GM12878 (cell line): ENCODE results near the gene PPCS. TPM values are rescaled to one million over a fixed set of nuclear protein-coding genes. Genes with fewer than 3 reads are reported as not detected.

ENCODE experiments used
- ATAC-seq: fragments of 200-7000 bp; cut with Tn5 transposase; 3 replicates; pipeline ENCODE4 v1.9.1; 2020; ENCODE audit warnings: mild to moderate bottlenecking, moderate library complexity
- BruUV-seq: library from RNA; stranded (reverse); fragments of 400-500 nt; replicated peaks from 2 replicates; lab custom pipeline; 2021; lab: Mats Ljungman, UMichigan
- CTCF ChIA-PET: fragments of 300-600 bp; sonication (Branson Sonifier 250); formaldehyde crosslinking; extraction: SDS; loops from one replicate; lab custom pipeline; 2021; ENCODE audit warnings: inconsistent platforms; lab: Yijun Ruan, JAX
- POLR2A ChIA-PET: fragments of 350-600 bp; formaldehyde crosslinking; extraction: SDS; loops from one replicate; lab custom pipeline; 2021; ENCODE audit warnings: inconsistent platforms; lab: Charles Lee
- RAD21 ChIA-PET: fragments of 300-600 bp; sonication (Branson Sonifier 250); formaldehyde crosslinking; loops from one replicate; lab custom pipeline; 2023; ENCODE audit warnings: antibody characterized with exemption; ENCODE audit not compliant: unreplicated experiment; lab: Charles Lee
- SMC1A ChIA-PET: fragments of 300-600 bp; sonication (Branson Sonifier 250); formaldehyde crosslinking; loops from one replicate; lab custom pipeline; 2023; ENCODE audit not compliant: unreplicated experiment, uncharacterized antibody; lab: Charles Lee
- DNase-seq: peaks from one replicate; pipeline ENCODE4 v3.0.0-alpha.2; 2011; ENCODE audit warnings: low read depth, low spot score
- FAIRE-seq: peaks from 3 replicates; lab custom pipeline; 2011; peaks lifted over from hg19 to GRCh38; lab: Jason Lieb, UNC
- H2AFZ ChIP-seq: 2 replicates; pipeline ENCODE4 v1.6.0; 2011; ENCODE audit warnings: low read depth, low read length, control low read depth; ENCODE audit not compliant: control insufficient read depth
- H3K27ac ChIP-seq: 2 replicates; pipeline ENCODE4 v1.5.1; 2011; ENCODE audit warnings: control low read depth; ENCODE audit not compliant: control insufficient read depth, insufficient read depth
- H3K27me3 ChIP-seq, 2 experiments: replicated peaks in 1 of 2; 2 replicates each; pipeline versions ENCODE4 v1.6.0 to v1.6.1; 2011; ENCODE audit warnings: low read length in 1 of 2; ENCODE audit not compliant: control insufficient read depth in 2 of 2, insufficient read depth in 2 of 2
- H3K36me3 ChIP-seq, 2 experiments: 2 replicates each; pipeline ENCODE4 v1.5.1; 2011; ENCODE audit warnings: low read length in 1 of 2; ENCODE audit not compliant: control insufficient read depth in 2 of 2, insufficient read depth in 2 of 2
- H3K4me1 ChIP-seq: 2 replicates; pipeline ENCODE4 v1.6.1; 2011; ENCODE audit warnings: mild to moderate bottlenecking, low read length, moderate library complexity, mixed read lengths; ENCODE audit not compliant: control insufficient read depth, insufficient read depth
- H3K4me2 ChIP-seq: 2 replicates; pipeline ENCODE4 v1.6.0; 2011; ENCODE audit warnings: control low read depth; ENCODE audit not compliant: control insufficient read depth, insufficient read depth
- H3K4me3 ChIP-seq: fragments of 200-600 bp; sonication (generic); 2 replicates; pipeline ENCODE4 v1.5.1; 2016
- H3K79me2 ChIP-seq: 2 replicates; pipeline ENCODE4 v1.6.0; 2011; ENCODE audit warnings: low read length; ENCODE audit not compliant: control insufficient read depth, insufficient read depth
- H3K9ac ChIP-seq: 2 replicates; pipeline ENCODE4 v1.8.0; 2011; ENCODE audit warnings: low read length, control low read depth, mixed read lengths; ENCODE audit not compliant: control insufficient read depth, insufficient read depth
- H3K9me3 ChIP-seq: replicated peaks from 3 replicates; pipeline ENCODE4 v1.5.1; 2011; ENCODE audit warnings: mild to moderate bottlenecking, low read length; ENCODE audit not compliant: control insufficient read depth, insufficient read depth
- H4K20me1 ChIP-seq: 2 replicates; pipeline ENCODE4 v1.6.0; 2011; ENCODE audit not compliant: control insufficient read depth, insufficient read depth
- BMI1 ChIP-seq: fragments of 450-650 bp; IDR thresholded peaks from 2 replicates; pipeline ENCODE4 v1.6.1; 2016; ENCODE audit warnings: mild to moderate bottlenecking, moderate library complexity, borderline replicate concordance
- HDGF ChIP-seq: fragments of 450-650 bp; IDR thresholded peaks from 2 replicates; pipeline ENCODE4 v1.6.1; 2016; ENCODE audit warnings: antibody characterized with exemption
- NFYA ChIP-seq: IDR thresholded peaks from 2 replicates; pipeline ENCODE4 v1.6.1; 2011; ENCODE audit warnings: low read depth, mild to moderate bottlenecking, low read length, improper control_type of control experiment, borderline replicate concordance
- POLR2AphosphoS5 ChIP-seq: IDR thresholded peaks from 2 replicates; pipeline ENCODE4 v1.6.1; 2011; ENCODE audit warnings: mild to moderate bottlenecking, low read length, inconsistent platforms
- RB1 ChIP-seq: fragments of 450-650 bp; formaldehyde crosslinking; IDR thresholded peaks from 2 replicates; pipeline ENCODE4 v1.6.1; 2017; ENCODE audit warnings: mild to moderate bottlenecking, borderline replicate concordance
- RELA ChIP-seq: fragments of 450-650 bp; IDR thresholded peaks from 2 replicates; pipeline ENCODE4 v1.8.0; 2014; ENCODE audit warnings: borderline replicate concordance; ENCODE audit not compliant: partially characterized antibody
- SMC3 ChIP-seq: IDR thresholded peaks from 2 replicates; pipeline ENCODE4 v1.6.1; 2011; ENCODE audit warnings: low read length, improper control_type of control experiment, borderline replicate concordance
- SREBF2 ChIP-seq: IDR thresholded peaks from 2 replicates; pipeline ENCODE4 v1.6.1; 2012; ENCODE audit warnings: mild to moderate bottlenecking, low read length
- WGBS: methylation state at CpG from one replicate; pipeline ENCODE4 v1.1.6; 2016; ENCODE audit warnings: low lambda C conversion rate; ENCODE audit not compliant: insufficient replicate concordance, insufficient coverage; ENCODE audit errors: missing lambda C conversion rate; 5-methylcytosine and 5-hydroxymethylcytosine counted together
- in situ Hi-C: fragments of 300-500 bp; cut with MboI; formaldehyde crosslinking; loops from 9 replicates; pipeline ENCODE4 v1.14.3; 2018; ENCODE audit warnings: mixed read lengths
- intact Hi-C: fragments of 100-400 bp; cut with micrococcal nuclease; formaldehyde crosslinking; loops from one replicate; pipeline ENCODE4 v1.14.2; 2022; ENCODE audit not compliant: unreplicated experiment
- polyA plus RNA-seq, 11 experiments: library from polyadenylated mRNA; depleted of rRNA in 4 of 11; unstranded in 6 of 11; stranded (reverse) in 5 of 11; fragments of >200 nt; fragmentation: Nextera tagmentation in 4 of 11; fragmentation: Illumina TruSeq in 1 of 11; extraction: Ambion mirVana in 4 of 11; extraction: Trizol in 1 of 11; gene quantifications; 1 replicate in 1 of 11; 2 replicates in 10 of 11; pipeline versions ENCODE4 v1.2.1 to v1.2.3, GENCODE V29; 2011 to 2016; ENCODE audit warnings: inconsistent platforms in 2 of 11, missing spikeins in 2 of 11, low read depth in 1 of 11
- total RNA-seq, 4 experiments: library from RNA; depleted of rRNA in 3 of 4; stranded (reverse); fragments of >200 nt in 3 of 4; fragmentation: Illumina TruSeq in 1 of 4; extraction: Trizol in 1 of 4; gene quantifications; 2 replicates each; pipeline versions ENCODE4 v1.2.1 to v1.2.3, GENCODE V29; 2013 to 2021
- TF ChIP-seq, protein P1 (sequence below): IDR thresholded peaks from 2 replicates; pipeline ENCODE4 v1.6.1; 2012; ENCODE audit warnings: low read depth, low read length, improper control_type of control experiment

PPCS gene
- total and polyA plus RNA-seq, 10 of the 15 experiments (the other 5 are each of a cell fraction or from before 2014, with no cell fraction given): 35.6 to 79.4 (median 51.9) TPM

DNA sequence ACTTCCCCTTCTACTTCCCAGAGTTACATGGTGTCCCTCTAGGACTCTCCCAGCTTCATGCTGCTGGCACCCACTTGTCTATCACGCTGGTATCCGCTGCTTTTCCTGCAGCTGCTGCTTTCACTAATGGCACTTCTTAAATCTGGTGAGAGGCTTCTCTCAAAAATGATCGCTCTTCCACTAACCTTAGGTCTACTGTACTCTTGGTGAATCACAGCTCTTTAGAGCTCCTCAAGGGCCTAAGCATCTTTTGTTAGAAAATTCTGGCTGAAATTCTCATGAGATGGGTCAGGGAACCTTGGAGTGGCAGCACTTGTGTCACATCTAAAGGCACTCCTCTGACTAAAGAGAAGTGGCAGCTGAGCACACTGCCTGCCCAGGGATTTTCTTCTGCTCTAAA is 32.7 kb upstream of the PPCS start:
- no peaks in the 10 kb centered on the region for H3K79me2 ChIP-seq
- ATAC-seq (no peak), DNase-seq (no peak), FAIRE-seq (no peak)
- ChIA-PET RAD21 (no interaction called here), SMC1A (interaction anchor here (1.5 kb wide), 1 partner anchor 10 kb away, joined by 4 read pairs; no protein-coding TSS in a partner anchor), POLR2A (no interaction called here), CTCF (no interaction called here)
- no peaks in the 10 kb centered on the region; a peak in 1 of 4 replicates for H3K27me3 ChIP-seq
- no peak overlapping the region for H3K27ac ChIP-seq
- H3K9ac ChIP-seq: no peak overlapping the region
- 80% methylated on average over 3 of the region's 3 CpGs for WGBS
- no peak overlapping the region for H2AFZ ChIP-seq
- H3K36me3 ChIP-seq: no peaks in the 10 kb centered on the region
- H3K4me3 ChIP-seq: no peak overlapping the region
- no peak overlapping the region for H3K4me2 ChIP-seq
- no TSS peak for BruUV-seq
- no peaks in the 10 kb centered on the region for H3K9me3 ChIP-seq
- in situ Hi-C loops: no loop called here
- TF ChIP-seq HDGF (no peak), SREBF2 (no peak), BMI1 (no peak), RELA (no peak), SMC3 (no peak), POLR2AphosphoS5 (no peak), RB1 (no peak), NFYA (no peak)
- TF ChIP-seq, protein P1, sequence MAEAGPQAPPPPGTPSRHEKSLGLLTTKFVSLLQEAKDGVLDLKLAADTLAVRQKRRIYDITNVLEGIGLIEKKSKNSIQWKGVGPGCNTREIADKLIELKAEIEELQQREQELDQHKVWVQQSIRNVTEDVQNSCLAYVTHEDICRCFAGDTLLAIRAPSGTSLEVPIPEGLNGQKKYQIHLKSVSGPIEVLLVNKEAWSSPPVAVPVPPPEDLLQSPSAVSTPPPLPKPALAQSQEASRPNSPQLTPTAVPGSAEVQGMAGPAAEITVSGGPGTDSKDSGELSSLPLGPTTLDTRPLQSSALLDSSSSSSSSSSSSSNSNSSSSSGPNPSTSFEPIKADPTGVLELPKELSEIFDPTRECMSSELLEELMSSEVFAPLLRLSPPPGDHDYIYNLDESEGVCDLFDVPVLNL: no peak
- no peaks in the 10 kb centered on the region for H4K20me1 ChIP-seq
- intact Hi-C loops: no loop called here
- no peaks in the 10 kb centered on the region for H3K4me1 ChIP-seq
